ENCODE measurements around the gene HHIPL1.

Gene HHIPL1

GRCh38 chr14:99687284-99688209, 42.6 kb downstream of the HHIPL1 start:
- DNase-seq = no peak

- DNase-seq = no peak
Observed at GRCh38 chr14:99688210-99688581, 43.3 kb downstream of the HHIPL1 start.

GRCh38 chr14:99688629-99689028, 43.7 kb downstream of the HHIPL1 start:
- no peak for DNase-seq

- DNase-seq = no peak
Observed at GRCh38 chr14:99689266-99690236, 44.6 kb downstream of the HHIPL1 start.

- no peak for DNase-seq
Observed at GRCh38 chr14:99690636-99691035, 45.7 kb downstream of the HHIPL1 start.

- no peak for DNase-seq
Observed at GRCh38 chr14:99691111-99691885, 46.4 kb downstream of the HHIPL1 start.

GRCh38 chr14:99693918-99694317, 49.0 kb downstream of the HHIPL1 start:
- no peak for DNase-seq

- DNase-seq = no peak
Observed at GRCh38 chr14:99696929-99697328, 52.0 kb downstream of the HHIPL1 start.

- no peak for DNase-seq
Observed at GRCh38 chr14:99698236-99698635, 53.3 kb downstream of the HHIPL1 start.

GRCh38 chr14:99698642-99699041, 53.7 kb downstream of the HHIPL1 start:
- DNase-seq = no peak

- DNase-seq = no peak
Observed at GRCh38 chr14:99699085-99699760, 54.3 kb downstream of the HHIPL1 start.

GRCh38 chr14:99699861-99700260, 54.9 kb downstream of the HHIPL1 start:
- no peak for DNase-seq

GRCh38 chr14:99700379-99700778, 55.5 kb downstream of the HHIPL1 start:
- DNase-seq = no peak

- DNase-seq = no peak
Observed at GRCh38 chr14:99701260-99701659, 56.3 kb downstream of the HHIPL1 start.

GRCh38 chr14:99702115-99702514, 57.2 kb downstream of the HHIPL1 start:
- DNase-seq = no peak

- DNase-seq = no peak
Observed at GRCh38 chr14:99703381-99703780, 58.5 kb downstream of the HHIPL1 start.

- no peak for DNase-seq
Observed at GRCh38 chr14:99704037-99704436, 59.1 kb downstream of the HHIPL1 start.

- DNase-seq = no peak
Observed at GRCh38 chr14:99706107-99706900, 61.4 kb downstream of the HHIPL1 start.

GRCh38 chr14:99707420-99707819, 62.5 kb downstream of the HHIPL1 start:
- no peak for DNase-seq

GRCh38 chr14:99707921-99708320, 63.0 kb downstream of the HHIPL1 start:
- DNase-seq = no peak

All from hypothalamus (tissue), 51 donors.